Renal cortical epithelial cell (primary cell): ENCODE data around the gene TSPAN11. TPM values are rescaled to one million over a fixed set of nuclear protein-coding genes. Genes with fewer than 3 reads are reported as not detected.
"Not testable (repeated sequence)": the region's sequence is repeated elsewhere in the genome, so short reads cannot be mapped to it uniquely, and the experiment has no call there.

Source experiments
- DNase-seq: peaks from one replicate; pipeline ENCODE4 v3.0.0-alpha.2; 2011; ENCODE audit warnings: low read depth
- total RNA-seq: library from RNA; depleted of rRNA; stranded (reverse); fragments of >200 nt; gene quantifications from 2 replicates; pipeline ENCODE4 v1.2.3, GENCODE V29; 2014

The TSPAN11 gene, protein sequence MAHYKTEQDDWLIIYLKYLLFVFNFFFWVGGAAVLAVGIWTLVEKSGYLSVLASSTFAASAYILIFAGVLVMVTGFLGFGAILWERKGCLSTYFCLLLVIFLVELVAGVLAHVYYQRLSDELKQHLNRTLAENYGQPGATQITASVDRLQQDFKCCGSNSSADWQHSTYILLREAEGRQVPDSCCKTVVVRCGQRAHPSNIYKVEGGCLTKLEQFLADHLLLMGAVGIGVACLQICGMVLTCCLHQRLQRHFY
- 1.0 TPM in 1 of 2 replicates, not detected in the other for total RNA-seq

DNA sequence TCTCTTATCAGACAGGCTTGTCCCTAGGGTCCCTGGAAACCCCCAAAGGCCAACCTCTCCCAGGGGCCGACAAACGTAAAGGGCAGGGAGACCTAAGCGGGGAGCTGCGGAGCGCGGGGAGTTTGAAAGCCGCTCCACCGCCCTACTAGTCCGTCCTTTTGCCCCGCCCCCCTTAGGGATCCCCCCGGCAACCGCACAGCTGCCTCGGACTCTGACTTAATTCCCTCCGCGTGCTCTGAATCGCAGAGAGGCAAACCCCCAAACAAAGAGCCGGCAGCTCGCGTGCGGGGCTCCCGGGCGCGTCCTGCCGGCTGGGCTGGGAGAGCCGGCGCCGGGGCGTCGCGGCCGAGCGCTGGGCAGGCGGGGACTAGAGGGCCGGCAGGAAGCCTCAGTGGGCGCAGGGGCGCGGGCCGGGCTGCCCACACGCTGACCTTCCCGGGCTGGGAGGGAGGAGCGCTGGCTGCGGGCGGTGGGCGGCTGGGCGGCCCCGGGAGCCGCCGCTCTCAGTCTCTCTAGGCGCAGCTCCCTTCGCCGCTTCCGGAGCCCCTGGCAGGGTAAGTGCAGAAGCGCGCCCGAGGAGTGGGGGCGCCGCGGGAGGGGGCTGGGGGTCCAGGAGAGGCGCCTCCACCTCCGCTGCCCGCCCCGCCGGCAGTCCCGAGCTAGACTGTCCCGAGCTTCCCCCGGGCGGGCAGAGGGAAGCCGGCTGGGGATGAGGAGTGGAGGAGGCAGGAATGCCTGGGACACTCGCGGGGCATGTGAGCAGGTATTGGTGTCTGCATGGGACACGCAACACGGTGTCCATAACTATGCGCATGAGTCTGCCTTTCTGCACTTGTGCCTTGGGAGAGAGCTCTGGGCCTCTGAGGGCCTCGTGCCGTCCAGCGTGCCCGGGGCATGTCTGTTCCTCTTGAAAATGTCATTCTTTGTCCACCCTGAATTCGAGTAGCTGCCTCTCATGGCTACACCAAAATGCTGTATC is at the start of gene TSPAN11:
Gene TSPAN11 (plus strand): TSS at position 506 of the 979 bp plus-strand sequence. CDS start 27,244 bp downstream, outside the sequence.
- no peak for DNase-seq

DNA sequence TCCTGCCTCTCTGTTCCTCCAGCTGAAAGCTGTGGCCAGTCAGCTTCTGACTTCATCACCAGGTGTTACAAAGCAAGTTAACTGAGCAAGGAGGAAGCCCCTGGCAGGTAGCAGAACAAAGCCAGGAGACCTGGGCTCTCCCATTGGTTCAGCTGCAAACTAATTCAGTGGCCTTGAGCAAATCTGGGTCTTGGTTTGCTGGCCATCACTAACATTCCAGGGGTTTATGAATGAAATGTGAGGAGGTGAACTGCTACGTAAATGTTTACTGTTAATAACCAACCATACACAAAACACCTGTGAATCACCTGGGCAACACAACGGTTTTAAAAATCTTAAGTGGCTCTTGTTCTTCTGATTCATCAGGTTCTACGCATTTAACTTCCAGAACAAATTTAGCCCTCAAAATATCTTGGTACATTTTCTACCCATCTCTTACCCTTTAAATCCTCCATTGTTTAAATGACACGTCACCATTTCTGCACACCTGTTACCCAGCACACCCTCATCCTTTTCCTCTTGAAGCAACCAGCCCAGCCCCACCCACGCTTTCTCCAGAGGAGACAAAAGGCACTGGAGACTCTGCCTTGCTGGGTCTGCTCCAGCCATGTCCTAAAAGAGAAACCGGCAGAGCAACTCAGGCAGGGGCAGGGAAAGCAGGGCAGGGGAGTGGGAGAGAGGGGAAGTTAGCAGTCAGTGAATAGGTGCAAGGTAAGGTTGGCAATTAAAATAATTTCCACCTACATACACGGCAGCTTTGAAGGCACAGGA is 49.3 kb upstream of the TSPAN11 start:
- no peak for DNase-seq

DNA sequence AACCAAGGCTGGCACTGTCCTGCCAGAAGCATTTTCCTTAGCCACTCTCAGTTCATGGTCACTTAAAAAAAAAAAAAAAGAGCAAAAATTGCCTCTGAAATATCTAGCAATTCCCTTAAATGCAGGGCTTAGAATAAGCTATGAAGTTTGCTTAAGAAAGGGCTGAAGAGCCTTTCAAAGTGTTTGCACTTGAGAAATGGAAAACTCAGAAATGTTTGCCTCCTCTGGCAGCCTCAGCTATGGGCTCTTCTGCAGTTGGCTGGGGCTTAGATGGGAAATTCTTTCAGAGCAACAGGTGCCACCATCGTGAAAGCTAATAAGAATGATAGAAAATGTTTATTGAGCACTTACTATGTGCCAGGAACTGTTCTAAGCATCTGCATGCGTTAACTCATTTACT is 48.5 kb upstream of the TSPAN11 start:
- DNase-seq = no peak

DNA sequence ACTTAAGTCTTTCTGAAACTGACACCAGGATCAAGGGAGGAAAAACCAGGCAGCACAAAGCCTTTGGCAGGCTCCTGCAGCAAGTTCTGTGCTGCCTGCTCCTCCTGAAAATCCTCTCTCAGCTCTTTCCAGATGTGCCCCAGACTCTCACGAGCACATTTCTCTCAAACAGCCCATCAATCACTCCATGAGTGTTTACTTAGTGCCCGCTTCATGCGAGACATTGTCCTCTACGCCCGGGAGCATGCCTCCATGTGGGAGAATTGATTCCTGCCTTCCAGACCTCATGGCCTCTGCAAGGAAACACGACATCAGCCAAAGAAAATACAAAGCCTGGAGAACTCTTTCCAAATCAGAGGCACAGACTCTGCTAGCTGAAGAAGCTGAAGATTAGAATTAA is 46.5 kb upstream of the TSPAN11 start:
- DNase-seq = no peak

DNA sequence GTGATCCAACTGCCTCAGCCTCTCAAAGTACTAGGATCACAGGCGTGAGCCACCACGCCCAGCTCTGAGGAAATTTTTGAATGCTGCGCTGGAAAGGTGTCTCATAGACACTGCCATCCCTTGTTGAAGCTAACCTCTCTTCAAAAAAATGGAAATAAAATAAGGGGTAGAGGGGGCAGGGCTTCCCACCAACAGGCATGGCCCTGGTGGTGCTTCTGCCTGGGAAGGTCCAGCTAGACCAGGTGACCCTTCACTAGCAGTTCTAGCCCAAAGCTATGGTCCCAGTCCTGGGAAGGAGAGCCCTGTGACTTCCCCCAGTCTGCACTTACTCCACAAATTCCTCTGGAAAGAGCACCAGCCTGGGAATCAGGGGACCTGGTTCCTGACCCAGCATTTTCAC is 45.7 kb upstream of the TSPAN11 start:
- no peak for DNase-seq

DNA sequence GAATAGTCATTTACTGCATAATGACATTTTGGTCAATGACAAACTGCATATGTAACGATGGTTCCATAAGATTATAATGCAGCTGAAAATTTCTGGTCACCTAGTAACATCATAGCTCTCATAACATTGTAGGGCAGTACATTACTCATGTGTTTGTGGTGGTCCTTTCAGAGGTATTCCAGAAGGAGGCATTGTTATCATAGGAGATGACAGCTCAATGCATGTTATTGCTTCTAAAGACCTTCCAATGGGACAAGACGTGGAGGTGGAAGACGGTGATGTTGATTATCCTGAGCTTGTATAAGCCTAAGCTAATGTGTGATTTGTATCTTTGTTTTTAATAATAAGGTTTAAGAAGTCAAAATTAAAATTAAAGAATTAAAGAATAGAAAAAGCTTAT is 43.8 kb upstream of the TSPAN11 start:
- DNase-seq = no peak

DNA sequence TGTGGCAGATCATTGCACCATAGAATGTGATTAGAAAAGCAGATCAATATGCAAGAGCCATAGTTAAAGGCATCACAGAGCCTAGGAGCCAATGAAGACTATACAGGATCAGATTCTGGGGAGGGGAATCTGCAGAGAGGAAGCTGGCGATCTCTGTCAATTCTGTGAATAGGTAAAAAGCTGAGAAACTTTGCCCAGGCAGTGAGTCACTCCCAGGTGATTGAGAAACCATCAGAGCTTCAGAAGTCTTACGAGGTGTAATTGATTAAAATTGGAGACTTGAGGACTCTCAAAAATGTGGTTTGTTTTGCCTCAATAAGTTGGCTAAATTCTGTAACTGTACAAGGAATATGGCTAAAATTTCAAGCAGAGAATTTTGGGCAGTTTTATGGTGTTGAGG is 41.7 kb upstream of the TSPAN11 start:
- DNase-seq = peak; percentile 15

DNA sequence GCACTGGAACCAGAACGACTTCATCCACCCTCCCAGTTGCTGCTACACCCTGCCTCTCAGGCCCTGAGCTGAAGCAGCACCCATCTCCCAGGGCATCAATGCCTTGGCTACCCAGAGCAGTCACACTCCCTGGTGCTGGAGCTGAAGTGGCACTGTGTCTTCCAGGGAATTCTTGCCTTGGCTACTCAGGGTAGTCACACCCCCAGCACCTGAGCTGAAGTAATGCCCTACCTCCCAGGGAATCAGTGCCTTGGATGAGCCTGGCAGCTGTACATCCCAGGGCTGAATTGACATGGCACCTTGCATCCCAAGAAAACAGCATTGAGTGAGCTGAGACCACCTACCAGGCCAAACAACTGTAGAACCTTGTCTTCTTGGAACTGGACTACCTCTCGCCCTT is 41.2 kb upstream of the TSPAN11 start:
- DNase-seq = no peak

DNA sequence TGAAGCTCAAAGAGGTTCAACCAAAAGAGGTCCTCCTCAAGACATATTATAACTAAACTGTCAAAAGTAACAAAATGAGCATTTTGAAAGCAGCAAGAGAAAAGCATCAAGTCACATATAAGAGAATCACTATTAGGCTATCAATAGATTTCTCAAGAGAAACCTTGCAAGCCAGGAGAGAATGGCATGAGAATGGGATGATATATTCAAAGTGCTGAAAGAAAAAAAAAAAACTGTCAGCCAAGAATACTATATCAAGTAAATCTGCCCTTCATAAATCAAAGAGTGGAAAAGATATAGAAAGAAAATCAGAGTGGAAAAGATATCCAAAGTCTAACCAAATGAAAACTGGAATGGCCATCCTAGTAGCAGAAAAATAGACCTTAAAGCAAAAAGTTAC is 39.3 kb upstream of the TSPAN11 start:
- DNase-seq = no peak

DNA sequence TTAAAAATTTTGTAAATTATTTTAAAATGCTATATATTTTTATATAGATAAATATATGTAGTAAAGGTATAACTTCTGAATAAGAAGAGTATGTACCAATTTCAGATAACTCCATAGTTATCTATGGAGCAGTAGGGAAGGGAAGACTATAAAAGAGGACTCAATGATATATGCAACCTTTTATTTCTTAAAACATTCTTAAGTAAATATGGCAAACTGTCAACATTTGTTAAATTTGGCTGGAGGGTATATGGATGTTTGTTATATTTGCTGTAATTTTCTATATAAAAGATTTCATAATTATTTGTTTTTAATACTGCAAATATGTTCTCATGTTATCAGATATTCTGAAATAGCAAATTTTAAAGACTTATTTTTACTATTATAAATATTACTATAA is 38.3 kb upstream of the TSPAN11 start:
- no peak for DNase-seq

DNA sequence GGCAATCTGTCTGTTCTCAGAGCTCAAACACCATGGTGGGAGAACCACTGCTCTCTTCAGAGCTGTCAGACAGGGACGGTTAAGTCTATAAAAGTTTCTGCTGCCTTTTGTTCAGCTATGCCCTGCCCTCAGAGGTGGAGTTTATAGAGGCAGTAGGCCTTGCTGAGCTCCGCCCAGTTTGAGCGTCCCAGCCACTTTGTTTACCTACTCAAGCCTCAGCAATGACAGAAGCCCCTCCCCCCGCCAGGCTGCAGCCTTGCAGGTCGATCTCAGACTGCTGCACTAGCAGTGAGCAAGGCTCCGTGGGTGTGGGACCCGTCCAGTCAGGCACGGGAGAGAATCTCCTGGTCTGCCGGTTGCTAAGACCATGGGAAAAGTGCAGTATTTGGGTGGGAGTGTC is 32.0 kb upstream of the TSPAN11 start:
- not testable (repeated sequence) for DNase-seq

DNA sequence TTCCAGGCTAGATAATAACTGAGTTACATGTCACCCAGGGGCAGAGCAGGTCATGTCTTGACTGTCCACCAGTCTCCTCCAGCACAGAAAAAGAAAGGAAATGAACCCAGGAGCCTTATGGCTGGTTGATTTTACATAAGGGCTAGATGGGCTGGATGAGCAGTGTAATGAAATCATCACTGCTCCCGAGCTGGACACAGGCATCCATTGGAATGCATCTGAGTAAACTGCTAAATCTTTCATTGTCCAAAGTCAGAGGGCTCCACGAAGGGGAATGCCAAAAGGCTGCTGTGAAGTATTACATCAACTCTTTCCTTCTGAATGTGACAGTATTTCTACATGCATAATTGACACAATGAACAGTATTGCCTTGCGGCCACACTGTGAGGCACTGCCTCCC is 30.1 kb upstream of the TSPAN11 start:
- peak; percentile 45 for DNase-seq

DNA sequence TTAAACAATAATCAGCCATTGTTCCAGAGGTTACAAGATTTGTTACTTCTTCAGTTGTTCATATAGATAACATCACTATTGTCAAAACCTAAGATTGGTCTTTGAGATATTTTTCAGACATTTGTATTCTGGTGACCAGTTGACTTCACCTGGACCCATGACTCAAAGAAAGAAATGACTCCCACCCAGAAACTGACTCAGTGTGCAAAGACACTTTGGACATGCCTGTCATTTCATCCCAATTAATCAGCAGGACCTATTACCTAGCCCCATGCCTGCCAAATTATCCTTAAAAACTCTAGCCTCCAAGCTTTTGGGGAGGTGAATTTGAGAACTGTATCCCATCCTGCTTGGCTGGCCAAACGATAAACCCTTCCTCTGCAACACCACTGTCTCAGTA is 27.7 kb upstream of the TSPAN11 start:
- no peak for DNase-seq

DNA sequence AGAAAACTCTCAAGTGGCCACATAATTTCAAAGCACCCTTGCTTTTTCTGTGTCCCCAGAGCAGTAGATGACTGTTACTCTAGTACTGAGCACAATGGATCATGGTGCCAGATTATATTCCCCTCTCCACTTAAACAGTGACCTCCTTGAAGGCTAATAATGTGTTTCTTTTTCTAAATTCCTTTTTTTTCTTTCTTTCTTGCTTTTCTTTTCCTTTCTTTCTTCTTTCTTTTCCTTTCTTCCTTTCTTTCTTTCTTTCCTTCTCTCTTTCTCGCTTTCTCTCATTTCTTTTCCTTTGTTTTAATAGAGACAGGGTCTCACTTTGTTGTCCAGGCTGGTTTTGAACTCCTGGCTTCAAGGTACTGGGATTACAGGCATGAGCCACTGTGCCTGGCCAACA is 26.2 kb upstream of the TSPAN11 start:
- DNase-seq = no peak

DNA sequence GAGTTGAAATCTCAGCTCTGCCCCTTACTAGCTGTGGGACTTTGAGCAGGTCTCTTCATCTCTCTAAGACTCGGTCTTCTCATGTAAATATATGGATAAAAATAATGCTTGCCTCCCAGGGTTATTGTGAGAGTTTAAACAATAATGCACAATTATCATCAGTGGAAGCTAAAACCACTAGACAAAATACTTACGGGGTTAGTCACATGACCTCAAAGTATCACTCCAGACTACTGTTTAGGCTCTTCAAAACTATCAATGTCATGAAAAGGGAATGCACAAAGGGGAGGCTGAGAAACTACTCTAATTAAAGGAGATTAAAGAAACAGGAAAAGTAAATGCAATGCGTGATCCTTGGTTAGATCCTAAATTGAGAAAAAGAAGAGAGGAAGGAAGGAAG is 24.5 kb upstream of the TSPAN11 start:
- DNase-seq = no peak

DNA sequence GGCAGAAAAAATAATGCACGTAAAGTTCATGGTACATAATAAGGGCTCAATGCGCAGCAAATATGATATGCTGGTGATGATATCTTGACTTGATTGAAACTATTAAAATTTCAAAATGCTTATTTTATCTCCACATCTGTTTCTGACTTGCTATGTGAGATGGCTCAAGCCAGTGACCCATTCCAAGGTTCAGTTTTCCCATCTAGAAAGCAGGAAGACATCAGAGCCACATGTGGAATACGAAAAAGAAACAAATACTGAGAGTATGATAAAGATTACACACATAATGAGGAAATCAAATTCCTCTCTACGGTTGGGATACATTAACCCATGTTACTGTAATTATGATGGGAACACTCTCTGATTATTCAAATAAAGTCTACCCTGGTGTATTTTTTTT is 24.0 kb upstream of the TSPAN11 start:
- DNase-seq = no peak

DNA sequence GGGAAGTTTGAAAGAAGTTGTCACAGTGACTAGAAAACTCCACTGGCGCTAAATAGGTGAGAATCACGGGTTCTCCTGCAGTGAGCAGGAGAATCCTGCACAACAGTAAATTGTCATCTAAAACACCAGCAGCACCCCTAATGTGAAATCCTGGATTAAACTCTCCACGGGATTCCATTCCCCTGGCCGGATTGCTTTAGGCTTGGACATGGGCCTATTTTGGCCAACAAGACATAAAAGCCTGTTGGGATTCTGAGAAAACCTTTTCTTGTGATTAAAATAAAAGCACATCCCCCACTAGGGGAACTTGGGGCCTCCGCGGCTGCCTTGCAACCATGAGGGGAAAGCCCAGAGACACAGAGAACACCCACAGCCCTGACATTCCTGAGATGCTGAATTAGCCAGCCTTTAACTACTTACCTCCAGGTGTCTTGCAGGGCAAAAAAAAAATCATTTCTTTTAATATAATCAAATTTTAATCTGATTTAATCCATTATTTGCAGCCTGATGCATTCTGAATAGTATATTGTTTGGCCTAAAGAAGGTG is 21.0 kb upstream of the TSPAN11 start:
- no peak for DNase-seq

DNA sequence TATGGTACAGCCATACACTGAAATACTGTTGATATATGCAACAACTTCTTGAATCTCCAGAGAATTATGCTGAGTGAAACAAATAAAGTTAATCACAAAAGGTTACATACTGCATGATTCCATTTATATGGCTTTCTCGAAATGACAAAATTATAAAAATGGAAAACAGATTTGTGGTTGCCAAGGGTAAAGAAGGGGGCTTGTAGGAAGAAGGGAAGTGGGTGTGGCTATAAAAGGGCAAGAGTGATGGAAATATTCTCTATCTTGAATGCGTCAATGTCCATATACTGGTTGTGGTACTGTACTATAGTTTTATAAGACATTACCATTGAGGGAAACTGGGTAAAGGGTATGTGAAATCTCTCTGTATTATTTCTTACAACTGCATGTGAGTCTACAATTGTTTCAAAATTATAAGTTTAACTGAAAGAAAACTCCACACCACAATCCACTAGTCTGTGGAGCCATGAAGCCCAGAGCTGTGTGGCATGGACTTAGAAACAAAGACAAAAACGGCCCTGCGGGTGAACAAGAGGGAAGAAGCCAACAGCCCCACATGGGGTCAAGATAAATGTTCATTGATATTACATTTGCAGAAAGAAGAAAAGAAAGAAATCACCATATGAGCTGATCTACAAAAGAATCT is 18.3 kb upstream of the TSPAN11 start:
- DNase-seq = no peak

DNA sequence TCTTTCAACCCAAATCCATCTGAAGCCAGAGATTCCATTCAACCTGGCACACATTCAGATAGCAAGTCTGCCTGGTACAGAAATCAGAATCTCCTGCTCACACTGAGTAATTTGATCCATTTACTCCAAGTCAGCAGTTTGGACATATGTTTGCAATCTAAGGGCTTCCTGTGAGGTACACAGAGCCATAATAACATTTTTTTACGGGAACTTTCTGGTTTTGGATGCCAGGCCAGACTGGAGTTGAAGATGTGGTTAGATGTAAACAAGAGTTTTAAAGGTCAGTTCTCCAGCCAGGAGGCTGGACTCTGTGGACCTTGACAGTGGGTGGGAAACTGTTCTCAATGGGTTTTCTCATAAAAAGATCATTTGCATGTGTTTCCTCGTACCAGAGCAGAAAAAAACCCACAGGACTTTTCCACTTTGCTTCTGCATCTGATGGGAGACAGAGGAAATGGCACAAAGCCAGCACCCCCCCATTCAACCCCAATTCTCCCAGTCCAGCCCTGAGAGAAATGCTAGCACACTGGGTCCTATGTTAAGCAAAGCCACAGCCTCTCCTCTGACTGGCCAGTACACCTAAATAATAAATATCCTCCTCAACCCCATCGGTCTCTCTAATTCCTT is 17.7 kb upstream of the TSPAN11 start:
- peak; percentile 64 for DNase-seq

DNA sequence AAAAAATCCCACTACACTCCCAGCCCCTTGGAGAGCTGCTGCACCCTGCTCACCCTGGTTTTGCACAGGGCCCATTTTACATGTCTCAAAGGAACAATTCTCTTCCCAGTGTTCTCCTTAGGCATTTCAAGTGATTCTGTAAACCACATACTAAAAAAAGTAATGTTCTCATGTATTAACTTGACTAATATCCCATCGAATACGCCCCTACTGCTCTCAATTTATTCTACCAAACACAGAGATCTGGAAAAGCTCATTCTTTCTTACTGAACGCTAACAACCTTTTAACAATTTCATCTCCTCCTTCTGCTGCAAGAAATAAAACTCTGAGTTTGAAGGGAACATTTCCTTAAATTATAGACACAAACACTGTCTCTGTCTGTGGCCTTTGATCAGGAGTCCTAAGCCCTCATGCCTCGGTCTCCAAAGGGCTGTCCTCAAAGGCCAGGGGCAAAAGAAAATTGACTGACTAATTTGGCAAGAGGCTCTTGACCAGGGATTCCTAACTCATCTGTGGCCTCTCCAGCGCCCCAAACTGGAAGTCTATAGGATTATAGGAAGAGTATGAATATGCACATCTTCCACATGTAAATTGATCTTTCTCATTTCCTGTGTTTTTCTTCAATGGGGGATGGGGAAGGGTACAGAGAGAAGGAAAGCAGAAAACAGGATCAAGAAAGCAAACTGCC is 17.1 kb upstream of the TSPAN11 start:
- no peak for DNase-seq

DNA sequence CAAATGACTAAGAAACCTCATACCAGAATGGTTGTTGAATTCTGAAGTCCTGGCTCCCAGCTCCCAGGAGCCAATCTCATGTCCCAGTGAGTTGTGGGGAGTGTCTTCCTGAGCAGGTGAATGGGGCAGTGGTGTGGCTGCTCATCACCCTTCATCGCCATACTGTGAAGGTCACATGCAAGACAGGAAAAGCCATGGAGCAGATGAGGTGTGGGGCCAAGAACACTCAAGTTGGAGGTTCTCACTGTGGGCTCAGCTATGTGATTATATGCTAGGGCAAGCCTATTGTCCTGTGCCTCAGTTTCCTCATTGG is 16.6 kb upstream of the TSPAN11 start:
- DNase-seq = no peak
